DOHH2 (cell line): ENCODE data around the gene GAB1.
A peak's percentile ranks its signal among the peaks of the same experiment; 100 is the strongest.

Source experiments
- H3F3A ChIP-seq: fragments of 200-600 bp; sonication (generic), shearing (Covaris generic); 2 replicates; pipeline ENCODE4 v1.6.0; 2016; ENCODE audit warnings: antibody characterized with exemption, mild to moderate bottlenecking; ENCODE audit not compliant: control insufficient read depth, insufficient read depth
- H3K27ac ChIP-seq: fragments of 200-600 bp; sonication (generic); 2 replicates; pipeline ENCODE4 v1.5.1; 2014; ENCODE audit warnings: low read depth, mild to moderate bottlenecking, low read length, moderate library complexity
- H3K27me3 ChIP-seq: fragments of 200-600 bp; sonication (generic); 2 replicates; pipeline ENCODE4 v1.6.1; 2014; ENCODE audit warnings: mild to moderate bottlenecking, low read length, mixed read lengths; ENCODE audit not compliant: control insufficient read depth
- H3K36me3 ChIP-seq: fragments of 200-600 bp; sonication (generic); 2 replicates; pipeline ENCODE4 v1.6.1; 2014; ENCODE audit warnings: mild to moderate bottlenecking, low read length, moderate library complexity, mixed read lengths; ENCODE audit not compliant: control insufficient read depth
- H3K4me1 ChIP-seq: fragments of 200-600 bp; sonication (generic); 2 replicates; pipeline ENCODE4 v1.6.1; 2014; ENCODE audit warnings: mild to moderate bottlenecking, low read length, mixed read lengths; ENCODE audit not compliant: control insufficient read depth
- H3K4me2 ChIP-seq: fragments of 200-600 bp; sonication (generic); 2 replicates; pipeline ENCODE4 v1.6.0; 2014; ENCODE audit warnings: mild to moderate bottlenecking, low read length, moderate library complexity
- H3K4me3 ChIP-seq: fragments of 200-600 bp; sonication (generic); 2 replicates; pipeline ENCODE4 v1.5.1; 2014; ENCODE audit warnings: mild to moderate bottlenecking, low read length, mixed read lengths
- H3K79me2 ChIP-seq: fragments of 200-600 bp; sonication (generic); 2 replicates; pipeline ENCODE4 v1.6.1; 2014; ENCODE audit warnings: mild to moderate bottlenecking, low read length, mixed read lengths; ENCODE audit not compliant: control insufficient read depth
- H3K9me2 ChIP-seq: fragments of 200-600 bp; sonication (generic); replicated peaks from 2 replicates; pipeline ENCODE4 v1.6.1; 2014; ENCODE audit warnings: mild to moderate bottlenecking, low read length, mixed read lengths; ENCODE audit not compliant: control insufficient read depth
- H3K9me3 ChIP-seq: fragments of 200-600 bp; sonication (generic); 2 replicates; pipeline ENCODE4 v1.6.1; 2014; ENCODE audit warnings: antibody characterized with exemption, low read length, mixed read lengths; ENCODE audit not compliant: control insufficient read depth, insufficient read depth
- H4K20me1 ChIP-seq: fragments of 200-600 bp; sonication (generic); 2 replicates; pipeline ENCODE4 v1.6.0; 2014; ENCODE audit warnings: low read depth, mild to moderate bottlenecking, antibody characterized with exemption, low read length, moderate library complexity; ENCODE audit not compliant: control insufficient read depth, insufficient read depth
- EZH2phosphoT487 ChIP-seq: fragments of 200-600 bp; sonication (generic); IDR thresholded peaks from 2 replicates; pipeline ENCODE4 v1.6.1; 2017; ENCODE audit warnings: borderline replicate concordance, mild to moderate bottlenecking, antibody characterized with exemption, low read length, moderate library complexity, mixed read lengths
- TF ChIP-seq, protein P1 (sequence below): fragments of 200-600 bp; sonication (generic); IDR thresholded peaks from one replicate; pipeline ENCODE4 v1.5.1; 2014; ENCODE audit warnings: antibody characterized with exemption, mild to moderate bottlenecking, low read depth, low read length; ENCODE audit not compliant: poor library complexity, severe bottlenecking

GAB1 gene

DNA sequence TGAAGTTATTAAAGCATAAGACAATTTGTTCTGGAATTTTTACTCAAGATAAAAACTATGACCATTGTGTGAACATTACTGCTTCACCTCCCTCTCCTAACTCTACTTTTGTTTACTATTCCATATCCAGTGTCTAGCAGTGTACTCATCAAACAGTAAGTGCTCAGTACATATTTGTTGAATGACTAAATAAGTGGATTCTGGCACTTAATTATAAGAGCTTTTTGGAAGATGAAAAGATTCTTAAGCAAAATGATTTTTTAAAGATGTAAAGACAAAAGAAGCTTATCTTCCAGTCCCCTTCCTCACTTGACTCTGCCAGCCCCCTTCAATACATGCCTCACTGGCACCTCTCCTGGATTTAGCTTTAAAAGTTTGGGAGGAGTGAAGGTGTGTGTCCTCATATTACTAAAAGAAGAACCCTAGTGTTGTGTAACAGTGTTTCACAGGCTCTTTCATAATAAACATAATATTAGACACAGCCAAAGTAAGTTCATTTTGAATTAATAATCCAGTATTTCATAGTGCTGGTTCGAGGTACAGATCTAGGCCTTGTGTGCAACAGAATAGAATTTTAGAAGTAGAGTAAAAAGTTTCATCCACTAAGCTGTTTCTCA lies 53.0 kb downstream of the GAB1 start:
- Histone ChIP-seq H3F3A (peaks cover 26% of the 10 kb centered on the region), H3K36me3 (peaks cover 28% of the 10 kb centered on the region), H4K20me1 (no peaks in the 10 kb centered on the region), H3K27me3 (no peaks in the 10 kb centered on the region), H3K27ac (peak overlapping the region; percentile 96), H3K79me2 (peaks cover 88% of the 10 kb centered on the region), H3K9me3 (no peaks in the 10 kb centered on the region), H3K4me3 (peak overlapping the region; percentile 77), H3K4me2 (peak overlapping the region; percentile 90), H3K9me2 (no peaks in the 10 kb centered on the region), H3K4me1 (peaks cover 95% of the 10 kb centered on the region)
- TF ChIP-seq EZH2phosphoT487, result no peak
- TF ChIP-seq, protein P1, sequence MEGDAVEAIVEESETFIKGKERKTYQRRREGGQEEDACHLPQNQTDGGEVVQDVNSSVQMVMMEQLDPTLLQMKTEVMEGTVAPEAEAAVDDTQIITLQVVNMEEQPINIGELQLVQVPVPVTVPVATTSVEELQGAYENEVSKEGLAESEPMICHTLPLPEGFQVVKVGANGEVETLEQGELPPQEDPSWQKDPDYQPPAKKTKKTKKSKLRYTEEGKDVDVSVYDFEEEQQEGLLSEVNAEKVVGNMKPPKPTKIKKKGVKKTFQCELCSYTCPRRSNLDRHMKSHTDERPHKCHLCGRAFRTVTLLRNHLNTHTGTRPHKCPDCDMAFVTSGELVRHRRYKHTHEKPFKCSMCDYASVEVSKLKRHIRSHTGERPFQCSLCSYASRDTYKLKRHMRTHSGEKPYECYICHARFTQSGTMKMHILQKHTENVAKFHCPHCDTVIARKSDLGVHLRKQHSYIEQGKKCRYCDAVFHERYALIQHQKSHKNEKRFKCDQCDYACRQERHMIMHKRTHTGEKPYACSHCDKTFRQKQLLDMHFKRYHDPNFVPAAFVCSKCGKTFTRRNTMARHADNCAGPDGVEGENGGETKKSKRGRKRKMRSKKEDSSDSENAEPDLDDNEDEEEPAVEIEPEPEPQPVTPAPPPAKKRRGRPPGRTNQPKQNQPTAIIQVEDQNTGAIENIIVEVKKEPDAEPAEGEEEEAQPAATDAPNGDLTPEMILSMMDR, result no peak

DNA sequence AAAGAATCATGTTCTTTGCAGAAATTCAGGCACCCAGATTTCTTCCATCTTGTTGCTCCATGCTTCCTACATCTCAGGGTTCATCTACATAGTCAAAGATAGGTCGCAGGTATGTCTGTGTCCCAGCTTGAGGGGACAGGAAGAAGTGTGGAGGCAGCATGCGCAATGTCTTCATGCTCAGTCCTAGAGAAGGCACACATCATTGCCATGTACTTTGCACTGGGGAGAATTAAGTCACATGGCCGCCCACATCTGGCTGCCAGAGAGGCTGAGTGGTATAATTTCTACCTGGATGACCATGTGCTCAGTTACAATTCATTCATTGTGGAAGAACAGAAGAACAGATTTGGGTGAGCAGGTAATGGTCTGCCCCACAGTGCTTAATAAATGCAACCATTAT lies 54.1 kb downstream of the GAB1 start:
- peak overlapping the region; percentile 90 for H3K4me2 ChIP-seq
- H3F3A ChIP-seq, result peaks cover 26% of the 10 kb centered on the region
- no peaks in the 10 kb centered on the region for H3K9me2 ChIP-seq
- H3K79me2 ChIP-seq, result peaks cover 88% of the 10 kb centered on the region
- peaks cover 95% of the 10 kb centered on the region for H3K4me1 ChIP-seq
- no peaks in the 10 kb centered on the region for H4K20me1 ChIP-seq
- H3K27me3 ChIP-seq, result no peaks in the 10 kb centered on the region
- H3K27ac ChIP-seq, result peak overlapping the region; percentile 96
- TF ChIP-seq EZH2phosphoT487, result no peak
- TF ChIP-seq, protein P1, result no peak
- no peaks in the 10 kb centered on the region for H3K9me3 ChIP-seq
- H3K36me3 ChIP-seq, result peaks cover 38% of the 10 kb centered on the region
- peak overlapping the region; percentile 77 for H3K4me3 ChIP-seq

DNA sequence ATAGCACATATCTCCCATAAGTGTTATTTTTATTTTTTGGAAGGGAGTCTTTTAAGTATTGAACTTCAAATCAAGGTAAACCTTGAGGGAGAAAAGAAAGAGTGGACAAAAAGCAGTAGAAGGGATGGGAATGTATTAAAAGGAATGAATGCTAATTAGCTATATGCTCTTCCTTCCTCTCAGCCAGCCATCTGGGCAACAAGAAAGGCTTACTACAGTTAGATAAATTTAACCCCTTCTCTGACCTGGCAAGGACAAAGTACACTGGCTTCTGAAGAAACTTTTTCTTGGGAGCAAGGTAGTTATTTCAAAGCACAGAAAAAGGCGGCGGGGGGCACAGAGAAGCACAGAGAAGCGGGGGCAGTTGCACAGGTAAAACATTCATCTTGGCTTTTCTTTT lies 54.6 kb downstream of the GAB1 start:
- no peaks in the 10 kb centered on the region for H3K27me3 ChIP-seq
- TF ChIP-seq EZH2phosphoT487, result no peak
- TF ChIP-seq, protein P1, result no peak
- H4K20me1 ChIP-seq, result no peaks in the 10 kb centered on the region
- H3K4me1 ChIP-seq, result peaks cover 95% of the 10 kb centered on the region
- H3F3A ChIP-seq, result peaks cover 26% of the 10 kb centered on the region
- peaks cover 89% of the 10 kb centered on the region for H3K79me2 ChIP-seq
- H3K36me3 ChIP-seq, result peaks cover 43% of the 10 kb centered on the region
- no peaks in the 10 kb centered on the region for H3K9me3 ChIP-seq
- H3K4me2 ChIP-seq, result peak overlapping the region; percentile 90
- peak overlapping the region; percentile 96 for H3K27ac ChIP-seq
- peak overlapping the region; percentile 77 for H3K4me3 ChIP-seq
- no peaks in the 10 kb centered on the region for H3K9me2 ChIP-seq
